ENCODE measurements around the gene AIM2.

DNA sequence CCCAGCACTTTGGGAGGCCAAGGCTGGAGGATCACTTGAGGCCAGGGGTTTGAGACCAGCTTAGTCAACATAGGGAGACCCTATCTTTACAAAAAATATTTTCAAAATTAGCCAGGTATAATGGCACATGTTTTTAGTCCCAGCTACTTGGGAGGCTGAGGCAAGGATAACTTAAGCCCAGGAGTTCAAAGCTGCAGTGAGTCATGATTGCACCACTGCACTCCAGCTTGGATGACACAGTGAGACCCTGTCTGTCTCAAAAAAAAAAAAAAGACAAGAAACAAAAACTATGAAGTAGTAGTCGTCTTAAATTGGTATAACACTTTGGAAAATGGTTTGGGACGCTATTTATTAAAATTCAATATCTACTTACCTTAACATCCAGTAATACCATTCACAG lies 7.7 kb downstream of the AIM2 start:
- TF ChIP-seq, protein P1, sequence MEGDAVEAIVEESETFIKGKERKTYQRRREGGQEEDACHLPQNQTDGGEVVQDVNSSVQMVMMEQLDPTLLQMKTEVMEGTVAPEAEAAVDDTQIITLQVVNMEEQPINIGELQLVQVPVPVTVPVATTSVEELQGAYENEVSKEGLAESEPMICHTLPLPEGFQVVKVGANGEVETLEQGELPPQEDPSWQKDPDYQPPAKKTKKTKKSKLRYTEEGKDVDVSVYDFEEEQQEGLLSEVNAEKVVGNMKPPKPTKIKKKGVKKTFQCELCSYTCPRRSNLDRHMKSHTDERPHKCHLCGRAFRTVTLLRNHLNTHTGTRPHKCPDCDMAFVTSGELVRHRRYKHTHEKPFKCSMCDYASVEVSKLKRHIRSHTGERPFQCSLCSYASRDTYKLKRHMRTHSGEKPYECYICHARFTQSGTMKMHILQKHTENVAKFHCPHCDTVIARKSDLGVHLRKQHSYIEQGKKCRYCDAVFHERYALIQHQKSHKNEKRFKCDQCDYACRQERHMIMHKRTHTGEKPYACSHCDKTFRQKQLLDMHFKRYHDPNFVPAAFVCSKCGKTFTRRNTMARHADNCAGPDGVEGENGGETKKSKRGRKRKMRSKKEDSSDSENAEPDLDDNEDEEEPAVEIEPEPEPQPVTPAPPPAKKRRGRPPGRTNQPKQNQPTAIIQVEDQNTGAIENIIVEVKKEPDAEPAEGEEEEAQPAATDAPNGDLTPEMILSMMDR (IDR thresholded peaks at IDR 0.05), result no peak
- no peak for TF ChIP-seq POLR2A (IDR thresholded peaks at IDR 0.05)
